GM12878 (cell line): Measurements from ENCODE around the gene CCL23.

ENCODE experiments used
- CBFB ChIP-seq: IDR thresholded peaks from 2 replicates; pipeline ENCODE4 v1.6.1; 2016; ENCODE audit warnings: antibody characterized with exemption, low read depth
- CTCF ChIP-seq, 3 experiments: IDR thresholded peaks in 2 of 3; conservative IDR thresholded peaks in 1 of 3; 2 replicates each; pipeline ENCODE4 v1.5.1; 2011; ENCODE audit warnings: low read depth in 3 of 3, low read length in 3 of 3, mild to moderate bottlenecking in 3 of 3, control low read depth in 2 of 3, moderate library complexity in 2 of 3, inconsistent platforms in 1 of 3, mixed read lengths in 1 of 3; ENCODE audit not compliant: control insufficient read depth in 2 of 3, insufficient read depth in 1 of 3; ENCODE audit errors: extremely low read depth in 1 of 3
- ELK1 ChIP-seq: IDR thresholded peaks from 2 replicates; pipeline ENCODE4 v1.6.1; 2012; ENCODE audit warnings: low read depth, low read length, improper control_type of control experiment
- ESRRA ChIP-seq: IDR thresholded peaks from 2 replicates; pipeline ENCODE4 v1.6.1; 2012; ENCODE audit warnings: mild to moderate bottlenecking, low read length, improper control_type of control experiment
- EZH2 ChIP-seq: IDR thresholded peaks from 2 replicates; pipeline ENCODE4 v1.6.1; 2012; ENCODE audit warnings: low read depth, mild to moderate bottlenecking, control low read depth, inconsistent platforms, low read length, borderline replicate concordance; ENCODE audit not compliant: control insufficient read depth
- MXI1 ChIP-seq: fragments of 150-350 bp; IDR thresholded peaks from 2 replicates; pipeline ENCODE4 v1.6.1; 2011; ENCODE audit warnings: low read depth, mild to moderate bottlenecking, inconsistent platforms, low read length, improper control_type of control experiment
- NFYB ChIP-seq: IDR thresholded peaks from 2 replicates; pipeline ENCODE4 v1.6.1; 2011; ENCODE audit warnings: low read depth, mild to moderate bottlenecking, low read length, improper control_type of control experiment, moderate library complexity; ENCODE audit not compliant: insufficient read depth
- POLR2A ChIP-seq: IDR thresholded peaks from 2 replicates; pipeline ENCODE4 v1.6.1; 2011; ENCODE audit warnings: low read depth, mild to moderate bottlenecking, low read length
- TF ChIP-seq, protein P1 (sequence below): IDR thresholded peaks from 2 replicates; pipeline ENCODE4 v1.6.1; 2011; ENCODE audit warnings: low read depth, low read length, improper control_type of control experiment, borderline replicate concordance

GRCh38 chr17:36002631-36003030 is 15.1 kb downstream of the CCL23 start:
- TF ChIP-seq, protein P1, sequence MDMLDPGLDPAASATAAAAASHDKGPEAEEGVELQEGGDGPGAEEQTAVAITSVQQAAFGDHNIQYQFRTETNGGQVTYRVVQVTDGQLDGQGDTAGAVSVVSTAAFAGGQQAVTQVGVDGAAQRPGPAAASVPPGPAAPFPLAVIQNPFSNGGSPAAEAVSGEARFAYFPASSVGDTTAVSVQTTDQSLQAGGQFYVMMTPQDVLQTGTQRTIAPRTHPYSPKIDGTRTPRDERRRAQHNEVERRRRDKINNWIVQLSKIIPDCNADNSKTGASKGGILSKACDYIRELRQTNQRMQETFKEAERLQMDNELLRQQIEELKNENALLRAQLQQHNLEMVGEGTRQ, result no peak
- TF ChIP-seq EZH2, result no peak
- no peak for TF ChIP-seq ESRRA
- TF ChIP-seq CTCF (IDR thresholded peaks at IDR 0.05 in 2 of 3, conservative IDR thresholded peaks at IDR 0.05 in 1 of 3; ENCODE audit: control insufficient read depth in 2 of 3, extremely low read depth in 1 of 3, insufficient read depth in 1 of 3, low read depth in 3 of 3, low read length in 3 of 3), result 0 out of 6 replicates have a peak, but pooled peaks of 1 of the 3 experiments have one; percentile 8
- TF ChIP-seq ELK1, result no peak
- no peak for TF ChIP-seq NFYB
- no peak for TF ChIP-seq POLR2A
- TF ChIP-seq CBFB, result peak; percentile 75
- TF ChIP-seq MXI1, result no peak
